GM18526 (cell line): ENCODE data around the gene PNMA1.

Experiments
- POLR2A ChIP-seq: IDR thresholded peaks from 3 replicates; pipeline ENCODE4 v1.6.1; 2011; ENCODE audit not compliant: insufficient read length; ENCODE audit errors: extremely low read depth

PNMA1 gene

GRCh38 chr14:73713803-73714655, at the start of gene PNMA1:
TSS of gene PNMA1 (minus strand) at chr14:73714384. CDS start at chr14:73713639, 745 bp downstream.
- TF ChIP-seq POLR2A, result peak; percentile 51

GRCh38 chr14:73763396-73763795, 49.2 kb upstream of the PNMA1 start:
- TF ChIP-seq POLR2A, result no peak

- TF ChIP-seq POLR2A, result peak; percentile 35
These were observed 48.2 kb upstream of the PNMA1 start for GRCh38 chr14:73762375-73762822.

GRCh38 chr14:73761618-73762355, 47.6 kb upstream of the PNMA1 start:
- TF ChIP-seq POLR2A, result no peak

- TF ChIP-seq POLR2A, result no peak
These were observed 46.7 kb upstream of the PNMA1 start for GRCh38 chr14:73760598-73761586.

GRCh38 chr14:73759714-73760597, 45.8 kb upstream of the PNMA1 start:
- TF ChIP-seq POLR2A, result peak; percentile 98

- no peak for TF ChIP-seq POLR2A
These were observed 45.1 kb upstream of the PNMA1 start for GRCh38 chr14:73759183-73759713.

- TF ChIP-seq POLR2A, result peak; percentile 70
These were observed 44.4 kb upstream of the PNMA1 start for GRCh38 chr14:73758392-73759182.

GRCh38 chr14:73757876-73758391, 43.8 kb upstream of the PNMA1 start:
- no peak for TF ChIP-seq POLR2A

GRCh38 chr14:73757381-73757780, 43.2 kb upstream of the PNMA1 start:
- TF ChIP-seq POLR2A, result no peak

- no peak for TF ChIP-seq POLR2A
These were observed 41.3 kb upstream of the PNMA1 start for GRCh38 chr14:73755434-73756014.

- TF ChIP-seq POLR2A, result no peak
These were observed 40.8 kb upstream of the PNMA1 start for GRCh38 chr14:73754911-73755360.
